Activated T-cell treated with anti-CD3 and anti-CD28 coated beads, Interleukin-2, amount 50 U/mL, for 1 hour (primary cell): Measurements from ENCODE around the gene RBL1.
"Not testable (repeated sequence)": the region's sequence is repeated elsewhere in the genome, so short reads cannot be mapped to it uniquely, and the experiment has no call there.

ENCODE experiments used
- DNase-seq: peaks from one replicate; pipeline ENCODE4 v3.0.0-alpha.2; 2020

The RBL1 gene

DNA sequence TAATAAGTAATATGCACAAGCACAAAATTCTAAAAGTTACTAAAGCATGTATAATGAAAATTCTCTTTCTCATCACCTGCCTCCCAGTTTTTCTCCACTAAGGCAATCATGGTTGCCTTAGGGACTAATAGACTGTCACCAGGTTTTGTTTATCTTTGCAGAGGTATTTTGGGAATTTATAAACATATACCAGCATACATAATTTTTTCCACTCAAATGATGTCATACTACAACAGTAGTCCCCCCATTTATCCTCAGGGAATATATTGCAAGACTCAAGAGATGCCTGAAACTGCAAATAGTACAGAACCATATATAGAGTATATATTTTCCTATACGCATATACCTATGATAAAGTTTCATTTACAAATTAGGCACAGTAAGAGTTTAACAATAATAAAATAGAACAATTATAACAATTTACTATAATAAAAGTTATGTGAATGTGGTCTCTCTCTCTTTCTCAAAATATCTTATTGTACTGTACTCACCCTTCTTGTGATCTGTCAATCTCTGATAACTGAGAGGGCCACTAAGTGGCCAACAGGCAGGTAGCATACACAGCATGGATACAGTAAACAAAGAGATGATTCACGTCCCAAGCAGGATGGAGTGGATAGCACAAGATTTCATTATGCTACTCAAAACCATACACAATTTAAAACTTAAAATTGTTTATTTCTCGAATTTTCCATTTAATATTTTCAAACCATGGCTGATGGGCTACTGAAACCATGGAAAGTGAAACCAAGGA, 19.7 kb downstream of the RBL1 start:
- no peak for DNase-seq

DNA sequence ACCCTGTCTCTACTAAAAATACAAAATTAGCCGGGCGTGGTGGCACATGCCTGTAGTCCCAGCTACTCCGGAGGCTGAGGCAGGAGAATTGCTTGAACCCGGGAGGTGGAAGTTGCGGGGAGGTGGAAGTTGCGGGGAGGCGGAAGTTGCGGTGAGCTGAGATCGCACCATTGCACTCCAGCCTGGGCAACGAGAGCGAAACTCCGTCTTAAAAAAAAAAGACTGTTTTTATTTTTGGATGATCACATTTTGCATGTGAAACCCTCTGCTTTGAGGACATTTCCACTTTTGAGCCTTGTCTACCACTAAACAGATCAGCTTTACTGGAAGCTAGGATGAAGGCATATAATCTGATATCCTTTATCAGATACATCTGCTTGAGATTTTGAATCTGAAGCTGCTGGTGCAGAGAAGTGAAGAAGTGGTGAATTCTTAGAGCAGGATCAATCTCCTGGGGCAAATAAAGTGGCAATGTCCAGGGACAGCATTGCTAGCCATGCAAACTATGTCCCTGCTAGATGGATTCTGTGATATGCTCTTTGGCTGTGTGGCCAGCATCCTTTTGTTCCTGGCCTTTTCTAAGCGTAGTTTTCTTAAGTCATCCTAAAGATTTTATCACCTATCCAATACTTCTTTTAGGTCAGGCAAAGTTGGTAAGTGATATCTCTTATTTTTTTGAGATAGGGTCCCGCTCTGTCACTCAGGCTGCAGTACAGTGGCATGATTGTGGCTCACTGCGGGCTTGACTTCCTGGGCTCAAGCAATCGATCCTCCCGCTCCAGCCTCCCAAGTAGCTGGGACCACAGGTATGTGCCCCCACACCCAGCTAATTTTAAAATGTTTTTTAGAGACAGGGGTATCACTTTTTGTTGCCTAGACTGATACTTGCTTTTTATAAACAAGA, 23.3 kb downstream of the RBL1 start:
- DNase-seq, result no peak

- DNase-seq, result peak; percentile 24
These were observed 24.3 kb downstream of the RBL1 start for GRCh38 chr20:37071481-37071911.

- DNase-seq, result not testable (repeated sequence)
These were observed 26.2 kb downstream of the RBL1 start for GRCh38 chr20:37069563-37069962.

DNA sequence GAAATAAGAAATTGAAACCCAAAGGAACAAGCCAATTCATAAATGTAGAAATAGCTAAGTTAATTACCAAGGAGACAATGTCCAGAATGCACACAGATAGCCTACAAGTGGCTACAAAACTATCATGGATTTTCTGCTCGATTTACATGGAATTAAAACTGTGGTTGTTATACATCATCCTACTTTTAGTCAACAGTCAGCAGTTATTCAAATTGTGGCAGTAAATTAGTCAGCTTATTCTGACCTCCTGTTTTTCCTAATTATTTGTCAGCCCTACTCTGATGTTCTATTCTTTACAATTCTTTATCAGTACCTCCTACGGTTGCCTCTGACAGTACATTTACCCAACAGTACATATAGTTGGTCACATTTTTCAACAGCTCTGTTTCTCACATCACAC, 29.6 kb downstream of the RBL1 start:
- DNase-seq, result no peak

GRCh38 chr20:37055276-37055675, 40.5 kb downstream of the RBL1 start:
- no peak for DNase-seq

DNA sequence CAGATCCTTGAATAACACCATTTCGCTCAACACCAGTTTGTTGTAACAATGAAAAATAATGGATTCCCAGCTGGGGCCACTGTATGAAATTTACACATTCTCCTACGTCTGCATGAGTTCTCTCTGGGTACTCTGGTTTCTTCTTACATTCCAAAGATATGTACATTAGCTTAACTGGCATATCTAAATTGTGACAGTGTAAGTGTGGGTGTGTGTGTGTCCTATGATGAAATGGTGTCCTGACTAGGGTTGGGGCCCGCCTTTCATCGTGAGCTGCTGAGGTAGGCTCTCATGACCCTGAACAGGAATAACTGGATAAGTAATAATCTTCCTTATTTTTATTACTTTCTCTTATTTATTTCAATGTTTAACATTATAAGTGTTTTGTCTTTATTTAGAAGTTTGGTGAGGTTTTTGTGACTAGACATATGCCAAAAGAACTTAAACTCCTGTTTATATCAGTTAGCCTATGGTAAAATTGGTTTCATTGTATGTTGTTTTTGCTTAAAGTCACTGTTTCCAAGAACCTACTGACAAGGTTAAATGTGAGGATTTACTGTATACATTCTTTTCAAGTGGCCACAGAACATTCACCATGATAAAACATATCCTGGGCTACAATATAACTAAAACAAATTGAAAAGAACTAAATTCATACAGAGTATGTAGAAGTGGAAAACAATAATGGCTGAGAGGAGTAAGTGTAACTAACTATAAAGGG, 42.4 kb downstream of the RBL1 start:
- no peak for DNase-seq

DNA sequence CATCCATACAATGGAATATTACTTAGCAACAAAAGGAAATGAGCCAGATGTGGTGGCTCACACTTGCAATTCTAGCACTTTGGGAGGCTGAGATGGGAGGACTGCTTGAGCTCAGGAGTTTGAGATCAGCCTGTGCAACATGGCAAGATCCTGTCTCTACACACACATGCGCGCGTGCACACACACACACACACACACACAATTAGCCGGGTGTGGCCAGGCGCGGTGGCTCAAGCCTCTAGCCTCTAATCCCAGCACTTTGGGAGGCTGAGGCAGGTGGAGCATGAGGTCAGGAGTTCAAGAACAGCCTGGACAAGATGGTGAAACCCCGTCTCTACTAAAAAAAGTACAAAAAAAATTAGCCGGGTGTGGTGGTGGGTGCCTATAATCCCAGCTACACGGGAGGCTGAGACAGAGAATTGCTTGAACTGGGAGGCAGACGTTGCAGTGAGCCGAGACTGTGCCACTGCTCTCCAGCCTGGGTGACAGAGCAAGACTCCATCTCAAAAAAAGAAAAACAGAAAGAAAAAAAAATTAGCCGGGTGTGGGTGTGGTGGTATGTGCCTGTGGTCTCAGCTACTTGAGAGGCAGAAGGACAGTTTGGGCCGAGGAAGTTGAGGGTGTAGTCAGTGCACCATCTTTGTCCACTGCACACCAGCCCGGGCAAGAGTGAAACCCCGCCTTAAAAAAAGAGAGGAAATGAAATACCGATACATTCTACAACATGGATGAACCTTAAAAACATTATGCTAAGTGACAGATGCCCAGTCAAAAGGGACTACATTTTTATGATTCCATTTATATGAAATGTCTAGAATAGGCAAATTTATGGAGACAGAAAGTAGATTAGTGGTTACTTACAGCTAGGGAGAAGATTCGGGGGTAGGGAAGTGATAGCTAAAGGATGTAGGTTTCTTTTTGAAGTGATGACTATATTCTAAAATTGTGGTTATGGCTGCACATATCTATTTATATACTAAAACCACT, 52.5 kb downstream of the RBL1 start:
- DNase-seq, result peak; percentile 32

DNA sequence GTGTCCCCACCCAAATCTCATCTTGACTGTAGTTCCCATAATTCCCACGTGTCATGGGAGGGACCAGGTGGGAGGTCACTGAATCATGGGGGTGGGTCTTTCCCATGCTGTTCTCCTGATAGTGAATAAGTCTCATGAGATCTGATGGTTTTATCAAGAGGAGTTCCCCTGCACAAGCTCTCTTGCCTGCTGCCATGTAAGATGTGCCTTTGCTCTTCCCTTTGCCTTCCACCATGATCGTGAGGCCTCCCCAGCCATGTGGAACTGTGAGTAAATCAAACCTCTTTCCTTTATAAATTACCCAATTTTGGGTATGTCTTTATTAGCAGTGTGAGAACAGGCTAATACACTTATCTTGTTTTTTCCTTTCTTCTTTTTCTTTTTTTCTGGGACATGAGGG, 56.4 kb downstream of the RBL1 start:
- DNase-seq, result not testable (repeated sequence)

DNA sequence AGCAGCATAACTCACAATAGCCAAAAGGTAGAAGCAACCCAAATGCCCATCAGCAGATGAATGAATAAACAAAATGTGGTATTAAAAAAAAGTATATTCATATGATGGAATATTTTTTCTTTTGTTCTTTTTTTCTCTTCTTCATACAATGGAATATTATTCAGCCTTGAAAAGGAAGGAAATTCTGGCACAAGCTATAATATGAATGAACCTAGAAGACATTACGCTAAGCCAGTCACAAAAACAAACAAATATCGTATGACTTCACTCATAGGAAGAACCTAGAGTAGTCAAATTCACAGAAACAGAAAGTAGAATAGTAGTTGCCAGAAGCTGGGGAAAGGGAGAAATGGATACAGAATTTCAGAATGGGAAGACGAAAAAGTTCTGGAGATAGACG, 63.7 kb downstream of the RBL1 start:
- DNase-seq, result no peak

DNA sequence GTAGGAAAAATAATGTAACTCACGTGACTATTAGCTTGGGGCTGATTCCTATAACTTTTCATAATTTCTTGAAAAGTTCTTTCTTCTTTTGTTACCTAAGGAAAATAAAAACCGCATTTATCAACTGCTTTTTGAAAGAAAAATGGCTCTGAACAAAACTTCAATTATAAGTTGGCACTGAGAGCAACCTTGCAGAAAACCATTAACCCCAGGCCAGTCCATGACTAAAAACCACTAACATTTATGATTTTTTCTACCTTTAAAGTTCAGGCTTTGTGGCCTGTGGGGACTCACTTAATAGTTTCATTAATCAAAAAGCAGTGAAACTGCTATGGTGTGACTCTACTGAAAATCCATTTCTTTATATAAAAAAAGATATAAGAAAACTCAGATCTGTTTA, 75.2 kb downstream of the RBL1 start:
- no peak for DNase-seq

- not testable (repeated sequence) for DNase-seq
These were observed 83.2 kb downstream of the RBL1 start for GRCh38 chr20:37012631-37013030.

- not testable (repeated sequence) for DNase-seq
These were observed 83.9 kb downstream of the RBL1 start for GRCh38 chr20:37011858-37012257.

- no peak for DNase-seq
These were observed 84.7 kb downstream of the RBL1 start for GRCh38 chr20:37011147-37011546.

DNA sequence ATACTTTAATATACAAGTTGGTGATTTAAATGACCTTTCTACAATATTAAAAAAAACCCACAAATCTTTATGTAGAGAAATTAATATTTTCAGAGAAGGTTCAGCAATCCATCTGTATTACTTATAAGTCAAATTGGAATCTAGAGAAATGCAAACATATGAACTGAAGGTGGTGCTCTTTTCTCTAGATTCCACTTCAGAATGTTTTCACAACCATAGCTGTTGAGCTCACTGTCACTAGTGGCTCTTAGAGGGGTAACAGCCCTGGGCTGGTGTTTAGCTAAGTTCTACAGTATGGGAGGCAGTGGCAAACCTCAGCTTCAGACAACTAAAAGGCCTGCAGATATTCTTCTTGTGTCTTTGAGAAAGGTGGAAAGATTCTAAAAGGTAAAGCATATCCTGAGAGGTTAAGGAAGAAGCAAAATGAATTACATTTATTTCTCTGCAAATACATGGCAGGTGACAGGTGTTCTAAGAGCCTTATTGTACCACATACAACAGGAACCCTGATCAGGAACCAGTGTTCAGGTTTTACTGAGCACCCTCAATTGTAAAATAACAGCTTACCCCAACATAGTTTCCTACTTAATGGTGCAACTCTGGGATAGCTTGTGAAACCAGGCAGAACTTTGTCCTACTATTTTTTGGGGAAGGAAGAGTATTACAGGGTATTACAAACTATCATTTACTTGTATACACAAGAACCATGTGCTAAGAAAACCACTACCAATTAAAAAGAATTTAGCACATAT, 87.7 kb downstream of the RBL1 start:
- no peak for DNase-seq

DNA sequence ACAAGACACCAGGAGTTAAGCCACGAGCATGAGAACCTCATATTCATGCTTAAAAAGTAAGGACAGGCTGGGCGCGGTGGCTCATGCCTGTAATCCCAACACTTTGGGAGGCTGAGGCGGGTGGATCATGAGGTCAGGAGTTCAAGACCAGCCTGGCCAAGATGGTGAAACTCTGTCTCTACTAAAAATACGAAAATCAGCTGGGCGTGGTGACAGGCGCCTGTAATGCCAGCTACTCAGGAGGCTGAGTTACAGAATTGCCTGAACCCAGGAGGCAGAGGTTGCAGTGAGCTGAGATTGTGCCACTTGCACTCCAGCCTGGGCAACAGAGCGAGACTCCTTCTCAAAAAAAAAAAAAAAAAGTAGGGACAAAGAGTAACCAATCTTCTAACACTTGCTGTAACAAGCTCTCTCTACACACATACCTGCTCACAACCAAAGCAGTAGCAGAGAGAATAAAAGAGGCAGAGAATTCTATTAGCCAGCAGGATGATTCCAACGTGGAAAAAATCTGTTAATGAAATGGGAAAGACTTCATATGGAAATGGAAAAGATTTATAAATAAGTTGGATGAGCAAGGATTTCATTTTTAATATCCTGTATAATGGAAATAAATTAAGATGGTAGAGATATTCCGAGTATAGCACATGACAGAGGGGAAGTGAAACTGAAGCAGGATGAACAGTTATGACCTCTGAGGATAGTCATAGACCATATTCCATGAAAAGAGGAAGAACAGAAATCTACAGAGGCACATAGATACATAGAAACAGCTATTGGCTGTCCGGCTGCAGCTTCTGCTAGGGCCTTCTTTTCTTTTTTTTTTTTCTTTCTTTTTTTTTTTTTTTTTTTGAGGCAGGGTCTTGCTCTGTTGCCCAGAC, 90.5 kb downstream of the RBL1 start:
- DNase-seq, result not testable (repeated sequence)

GRCh38 chr20:37001634-37002033, 94.2 kb downstream of the RBL1 start:
- DNase-seq, result not testable (repeated sequence)

DNA sequence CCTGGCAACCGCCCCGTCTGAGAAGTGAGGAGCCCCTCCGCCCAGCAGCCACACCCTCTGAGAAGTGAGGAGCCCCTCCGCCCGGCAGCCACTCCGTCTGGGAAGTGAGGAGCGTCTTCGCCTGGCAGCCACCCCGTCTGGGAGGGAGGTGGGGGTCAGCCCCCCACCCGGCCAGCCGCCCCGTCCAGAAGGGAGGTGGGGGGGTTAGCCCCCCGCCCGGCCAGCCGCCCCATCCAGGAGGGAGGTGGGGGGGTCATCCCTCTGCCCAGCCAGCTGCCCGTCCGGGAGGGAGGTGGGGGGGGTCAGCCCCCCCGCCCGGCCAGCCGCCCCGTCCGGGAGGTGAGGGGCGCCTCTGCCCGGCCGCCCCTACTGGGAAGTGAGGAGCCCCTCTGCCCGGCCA, 95.6 kb downstream of the RBL1 start:
- not testable (repeated sequence) for DNase-seq

DNA sequence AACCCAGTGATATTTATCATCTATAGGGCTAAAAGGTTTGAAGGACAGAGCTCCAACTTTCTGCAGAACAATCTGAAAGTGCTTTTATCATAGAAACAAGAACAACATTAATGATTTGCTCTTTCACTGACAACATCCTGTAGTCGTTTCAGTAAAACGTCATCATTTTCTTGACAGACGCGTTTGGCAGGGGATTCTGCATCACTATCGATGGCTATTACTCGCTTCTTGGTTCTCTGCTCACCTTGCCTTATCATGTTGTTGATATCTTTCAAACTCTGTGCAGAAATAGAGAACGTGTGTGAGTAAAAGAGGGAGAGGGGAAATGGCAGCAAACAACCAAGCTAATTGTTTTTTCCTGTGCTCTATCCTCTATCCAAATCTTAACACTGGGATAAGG, 97.1 kb downstream of the RBL1 start:
- no peak for DNase-seq

GRCh38 chr20:36997121-36997520, 98.7 kb downstream of the RBL1 start:
- DNase-seq, result no peak
